GM12878 (cell line): Measurements from ENCODE around the gene ATP8B1.

Experiments
- ATF3 ChIP-seq: IDR thresholded peaks from 2 replicates; pipeline ENCODE4 v1.6.1; 2011; ENCODE audit warnings: low read depth, mild to moderate bottlenecking, low read length, moderate library complexity, borderline replicate concordance; ENCODE audit errors: extremely low read depth
- CTCF ChIP-seq, 3 experiments: IDR thresholded peaks in 2 of 3; conservative IDR thresholded peaks in 1 of 3; 2 replicates each; pipeline ENCODE4 v1.5.1; 2011; ENCODE audit warnings: low read depth in 3 of 3, low read length in 3 of 3, mild to moderate bottlenecking in 3 of 3, control low read depth in 2 of 3, moderate library complexity in 2 of 3, inconsistent platforms in 1 of 3, mixed read lengths in 1 of 3; ENCODE audit not compliant: control insufficient read depth in 2 of 3, insufficient read depth in 1 of 3; ENCODE audit errors: extremely low read depth in 1 of 3
- EZH2 ChIP-seq: IDR thresholded peaks from 2 replicates; pipeline ENCODE4 v1.6.1; 2012; ENCODE audit warnings: low read depth, mild to moderate bottlenecking, control low read depth, inconsistent platforms, low read length, borderline replicate concordance; ENCODE audit not compliant: control insufficient read depth
- FOXK2 ChIP-seq: fragments of 450-650 bp; IDR thresholded peaks from 2 replicates; pipeline ENCODE4 v1.6.1; 2017; ENCODE audit warnings: mild to moderate bottlenecking, moderate library complexity
- MAX ChIP-seq: IDR thresholded peaks from 2 replicates; pipeline ENCODE4 v1.6.1; 2012; ENCODE audit warnings: low read depth, low read length, improper control_type of control experiment
- MTA2 ChIP-seq: fragments of 450-650 bp; IDR thresholded peaks from 2 replicates; pipeline ENCODE4 v1.6.1; 2016; ENCODE audit warnings: low read depth, mild to moderate bottlenecking, moderate library complexity
- NFYA ChIP-seq: IDR thresholded peaks from 2 replicates; pipeline ENCODE4 v1.6.1; 2011; ENCODE audit warnings: low read depth, mild to moderate bottlenecking, low read length, improper control_type of control experiment, borderline replicate concordance
- POLR2AphosphoS5 ChIP-seq: IDR thresholded peaks from 2 replicates; pipeline ENCODE4 v1.6.1; 2011; ENCODE audit warnings: mild to moderate bottlenecking, low read length, inconsistent platforms
- REST ChIP-seq: IDR thresholded peaks from 2 replicates; pipeline ENCODE4 v1.6.1; 2012; ENCODE audit warnings: mild to moderate bottlenecking, low read depth, low read length
- ZBTB33 ChIP-seq: fragments of 450-650 bp; IDR thresholded peaks from 2 replicates; pipeline ENCODE4 v1.6.1; 2017; ENCODE audit warnings: mild to moderate bottlenecking

GRCh38 chr18:57845605-57846074, 42.5 kb upstream of the ATP8B1 start:
- TF ChIP-seq REST = no peak
- no peak for TF ChIP-seq CTCF (IDR thresholded peaks at IDR 0.05 in 2 of 3, conservative IDR thresholded peaks at IDR 0.05 in 1 of 3; ENCODE audit: control insufficient read depth in 2 of 3, extremely low read depth in 1 of 3, insufficient read depth in 1 of 3, low read depth in 3 of 3, low read length in 3 of 3)
- no peak for TF ChIP-seq FOXK2
- TF ChIP-seq ATF3 = no peak
- TF ChIP-seq ZBTB33 = no peak
- no peak for TF ChIP-seq NFYA
- no peak for TF ChIP-seq MTA2
- no peak for TF ChIP-seq MAX
- no peak for TF ChIP-seq POLR2AphosphoS5
- TF ChIP-seq EZH2 = no peak
